ENCODE data around the gene MUS81.

Gene MUS81

GRCh38 chr11:65915101-65915820, 55.0 kb downstream of the MUS81 start:
- H3K9me3 ChIP-seq (replicated peaks; ENCODE audit: insufficient read depth, low read length) = no peaks in the 10 kb centered on the region
- H3K9ac ChIP-seq (ENCODE audit: low read length) = no peak overlapping the region
- DNase-seq = no peak
- no peak overlapping the region for H3K4me2 ChIP-seq (ENCODE audit: low read depth, low read length)
- peaks cover 14% of the 10 kb centered on the region; the same call in 1 of the 2 replicates for H3K4me1 ChIP-seq (ENCODE audit: low read length)
- H3K27ac ChIP-seq (ENCODE audit: low read length) = no peak overlapping the region
- H3K36me3 ChIP-seq (replicated peaks; ENCODE audit: insufficient read depth, low read length) = no peaks in the 10 kb centered on the region
- no peak for TF ChIP-seq EZH2phosphoT487 (IDR thresholded peaks at IDR 0.05; ENCODE audit: low read length)
- TF ChIP-seq, protein P1, sequence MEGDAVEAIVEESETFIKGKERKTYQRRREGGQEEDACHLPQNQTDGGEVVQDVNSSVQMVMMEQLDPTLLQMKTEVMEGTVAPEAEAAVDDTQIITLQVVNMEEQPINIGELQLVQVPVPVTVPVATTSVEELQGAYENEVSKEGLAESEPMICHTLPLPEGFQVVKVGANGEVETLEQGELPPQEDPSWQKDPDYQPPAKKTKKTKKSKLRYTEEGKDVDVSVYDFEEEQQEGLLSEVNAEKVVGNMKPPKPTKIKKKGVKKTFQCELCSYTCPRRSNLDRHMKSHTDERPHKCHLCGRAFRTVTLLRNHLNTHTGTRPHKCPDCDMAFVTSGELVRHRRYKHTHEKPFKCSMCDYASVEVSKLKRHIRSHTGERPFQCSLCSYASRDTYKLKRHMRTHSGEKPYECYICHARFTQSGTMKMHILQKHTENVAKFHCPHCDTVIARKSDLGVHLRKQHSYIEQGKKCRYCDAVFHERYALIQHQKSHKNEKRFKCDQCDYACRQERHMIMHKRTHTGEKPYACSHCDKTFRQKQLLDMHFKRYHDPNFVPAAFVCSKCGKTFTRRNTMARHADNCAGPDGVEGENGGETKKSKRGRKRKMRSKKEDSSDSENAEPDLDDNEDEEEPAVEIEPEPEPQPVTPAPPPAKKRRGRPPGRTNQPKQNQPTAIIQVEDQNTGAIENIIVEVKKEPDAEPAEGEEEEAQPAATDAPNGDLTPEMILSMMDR (IDR thresholded peaks at IDR 0.05; ENCODE audit: low read length) = no peak
- TF ChIP-seq EZH2 (optimal IDR thresholded peaks at IDR 0.05; ENCODE audit: low read depth, low read length) = no peak
- peaks cover 30% of the 10 kb centered on the region for H3K79me2 ChIP-seq (ENCODE audit: low read length)
- no peaks in the 10 kb centered on the region for H3K27me3 ChIP-seq (replicated peaks; ENCODE audit: insufficient read depth, low read length)
- H3K9me2 ChIP-seq (replicated peaks; ENCODE audit: insufficient read depth, low read length) = no peaks in the 10 kb centered on the region
- H4K20me1 ChIP-seq (ENCODE audit: insufficient read depth, low read length) = no peaks in the 10 kb centered on the region
- peaks cover 4% of the 10 kb centered on the region; the same call in 1 of the 2 replicates for H3F3A ChIP-seq (ENCODE audit: insufficient read depth, low read length)
- H2AFZ ChIP-seq (ENCODE audit: low read length) = no peak overlapping the region
- H3K4me3 ChIP-seq (ENCODE audit: low read length) = no peak overlapping the region

DNA sequence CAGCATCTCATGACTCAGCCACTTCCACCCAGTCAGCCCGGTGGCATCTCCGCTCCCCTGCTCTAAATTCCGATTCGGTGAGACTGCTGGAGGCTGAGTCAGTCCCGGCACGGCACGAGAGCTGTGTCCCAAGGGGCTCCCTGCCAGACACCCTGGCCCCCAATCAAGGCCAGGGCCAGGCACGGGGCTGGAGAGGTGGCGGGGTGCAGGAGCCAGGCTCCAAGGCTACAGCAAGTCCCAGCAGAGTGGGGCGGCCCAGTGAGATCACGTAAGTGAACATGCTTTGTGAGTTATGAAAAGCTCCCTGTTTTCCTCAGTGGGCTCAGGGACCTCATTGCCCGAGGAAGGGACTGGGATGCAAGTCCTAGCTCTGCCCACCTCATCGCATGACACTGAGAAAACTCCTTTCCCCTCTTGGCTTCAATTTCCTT, 55.6 kb downstream of the MUS81 start:
- no peak for DNase-seq
- no peak overlapping the region for H3K4me3 ChIP-seq (ENCODE audit: low read length)
- no peaks in the 10 kb centered on the region for H3K9me2 ChIP-seq (replicated peaks; ENCODE audit: insufficient read depth, low read length)
- no peaks in the 10 kb centered on the region for H3K27me3 ChIP-seq (replicated peaks; ENCODE audit: insufficient read depth, low read length)
- no peak overlapping the region for H2AFZ ChIP-seq (ENCODE audit: low read length)
- peaks cover 36% of the 10 kb centered on the region for H3K79me2 ChIP-seq (ENCODE audit: low read length)
- TF ChIP-seq EZH2phosphoT487 (IDR thresholded peaks at IDR 0.05; ENCODE audit: low read length) = no peak
- TF ChIP-seq, protein P1 (IDR thresholded peaks at IDR 0.05; ENCODE audit: low read length) = no peak
- no peak for TF ChIP-seq EZH2 (optimal IDR thresholded peaks at IDR 0.05; ENCODE audit: low read depth, low read length)
- no peak overlapping the region for H3K27ac ChIP-seq (ENCODE audit: low read length)
- H3K4me2 ChIP-seq (ENCODE audit: low read depth, low read length) = no peak overlapping the region
- peaks cover 14% of the 10 kb centered on the region; the same call in 1 of the 2 replicates for H3K4me1 ChIP-seq (ENCODE audit: low read length)
- no peaks in the 10 kb centered on the region for H4K20me1 ChIP-seq (ENCODE audit: insufficient read depth, low read length)
- peaks cover 4% of the 10 kb centered on the region; the same call in 1 of the 2 replicates for H3F3A ChIP-seq (ENCODE audit: insufficient read depth, low read length)
- no peaks in the 10 kb centered on the region for H3K36me3 ChIP-seq (replicated peaks; ENCODE audit: insufficient read depth, low read length)
- no peak overlapping the region for H3K9ac ChIP-seq (ENCODE audit: low read length)
- no peaks in the 10 kb centered on the region for H3K9me3 ChIP-seq (replicated peaks; ENCODE audit: insufficient read depth, low read length)
